Mucosa of descending colon (tissue), 3 donors: ENCODE data around the gene ARAP1. TPM values are rescaled to one million over a fixed set of nuclear protein-coding genes. Genes with fewer than 3 reads are reported as not detected.

Source experiments
- ATAC-seq: fragments of 200-7000 bp; cut with Tn5 transposase; one replicate; pipeline ENCODE4 v1.9.1; 2020; ENCODE audit warnings: mild to moderate bottlenecking, moderate library complexity
- DNase-seq, 3 donors: peaks; one replicate each; pipeline ENCODE4 v3.0.0-alpha.2; 2020
- H3K36me3 ChIP-seq: fragments of 200-600 bp; one replicate; pipeline ENCODE4 v1.8.0; 2021; ENCODE audit warnings: low read depth, mild to moderate bottlenecking
- H3K4me1 ChIP-seq: fragments of 200-600 bp; one replicate; pipeline ENCODE4 v1.8.0; 2021; ENCODE audit warnings: low read depth, mild to moderate bottlenecking
- H3K4me3 ChIP-seq: fragments of 200-600 bp; one replicate; pipeline ENCODE4 v1.8.0; 2021; ENCODE audit warnings: mild to moderate bottlenecking
- H3K9me3 ChIP-seq: fragments of 200-600 bp; one replicate; pipeline ENCODE4 v1.8.0; 2021; ENCODE audit warnings: mild to moderate bottlenecking
- intact Hi-C, 2 donors: fragments of 100-400 bp; cut with DNase I in 1 of 2; cut with micrococcal nuclease in 1 of 2; formaldehyde crosslinking; loops; one replicate each; pipeline versions ENCODE4 v1.11.0 to v1.11.1; 2022; cut with DNase I, micrococcal nuclease
- total RNA-seq, 3 donors: library from RNA; stranded (reverse); fragmentation: NEBNext Ultra II Directional in 2 of 3; extraction: Animal tissue kit (Norgen Biotek cat#: 25700) in 2 of 3; gene quantifications; one replicate each; pipeline versions ENCODE4 v1.2.1 to v1.2.4, GENCODE V29; 2021 to 2023
- TF ChIP-seq, protein P1 (sequence below): fragments of 200-600 bp; IDR thresholded peaks from one replicate; pipeline ENCODE4 v1.8.0; 2022; ENCODE audit warnings: antibody characterized with exemption, mild to moderate bottlenecking
- donor health status: DM: no; HTN: no; CAD: no; lungs with moderate emphysema.
- donor health status: DM: no; HTN: no; CAD: no.
- donor health status: DM: no; HTN: yes; CAD: no.

Gene ARAP1
- total RNA-seq, 3 donors from 2014 or later, result 69.3 to 84.8 (median 84.0) TPM

DNA sequence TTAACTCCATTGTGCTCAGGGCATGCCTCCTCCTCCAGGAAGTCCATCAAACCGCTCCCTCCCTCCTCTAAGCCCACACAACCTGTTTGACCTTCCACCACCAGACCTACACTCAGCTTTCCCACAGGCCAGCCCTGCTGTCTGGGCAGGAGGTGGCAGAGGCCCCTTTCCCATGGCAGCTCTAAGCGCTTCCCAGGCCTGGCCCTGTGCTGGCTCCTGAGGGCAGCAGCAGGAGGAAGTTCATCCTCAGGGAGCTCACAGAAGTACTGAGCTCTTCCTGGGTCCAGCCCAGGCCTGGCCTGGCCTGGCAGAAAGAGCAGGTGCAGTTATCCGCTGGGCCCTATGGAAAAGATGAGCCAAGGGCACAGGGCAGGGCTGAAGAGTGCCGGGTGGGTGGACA, 31.4 kb downstream of the ARAP1 start:
- H3K4me3 ChIP-seq, result no peak overlapping the region
- TF ChIP-seq, protein P1, sequence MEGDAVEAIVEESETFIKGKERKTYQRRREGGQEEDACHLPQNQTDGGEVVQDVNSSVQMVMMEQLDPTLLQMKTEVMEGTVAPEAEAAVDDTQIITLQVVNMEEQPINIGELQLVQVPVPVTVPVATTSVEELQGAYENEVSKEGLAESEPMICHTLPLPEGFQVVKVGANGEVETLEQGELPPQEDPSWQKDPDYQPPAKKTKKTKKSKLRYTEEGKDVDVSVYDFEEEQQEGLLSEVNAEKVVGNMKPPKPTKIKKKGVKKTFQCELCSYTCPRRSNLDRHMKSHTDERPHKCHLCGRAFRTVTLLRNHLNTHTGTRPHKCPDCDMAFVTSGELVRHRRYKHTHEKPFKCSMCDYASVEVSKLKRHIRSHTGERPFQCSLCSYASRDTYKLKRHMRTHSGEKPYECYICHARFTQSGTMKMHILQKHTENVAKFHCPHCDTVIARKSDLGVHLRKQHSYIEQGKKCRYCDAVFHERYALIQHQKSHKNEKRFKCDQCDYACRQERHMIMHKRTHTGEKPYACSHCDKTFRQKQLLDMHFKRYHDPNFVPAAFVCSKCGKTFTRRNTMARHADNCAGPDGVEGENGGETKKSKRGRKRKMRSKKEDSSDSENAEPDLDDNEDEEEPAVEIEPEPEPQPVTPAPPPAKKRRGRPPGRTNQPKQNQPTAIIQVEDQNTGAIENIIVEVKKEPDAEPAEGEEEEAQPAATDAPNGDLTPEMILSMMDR, result no peak
- peak in 1 of 3 donors; percentile 62 for DNase-seq
- intact Hi-C loops, result loop anchor here (5.0 to 10.0 kb wide), 2 partner anchors 72 to 74 kb away; partner anchors contain the start of gene STARD10 (in 2 of the 2)
- peak; percentile 43 for ATAC-seq
- peaks cover 24% of the 10 kb centered on the region for H3K4me1 ChIP-seq
- no peaks in the 10 kb centered on the region for H3K9me3 ChIP-seq
- H3K36me3 ChIP-seq, result no peaks in the 10 kb centered on the region

DNA sequence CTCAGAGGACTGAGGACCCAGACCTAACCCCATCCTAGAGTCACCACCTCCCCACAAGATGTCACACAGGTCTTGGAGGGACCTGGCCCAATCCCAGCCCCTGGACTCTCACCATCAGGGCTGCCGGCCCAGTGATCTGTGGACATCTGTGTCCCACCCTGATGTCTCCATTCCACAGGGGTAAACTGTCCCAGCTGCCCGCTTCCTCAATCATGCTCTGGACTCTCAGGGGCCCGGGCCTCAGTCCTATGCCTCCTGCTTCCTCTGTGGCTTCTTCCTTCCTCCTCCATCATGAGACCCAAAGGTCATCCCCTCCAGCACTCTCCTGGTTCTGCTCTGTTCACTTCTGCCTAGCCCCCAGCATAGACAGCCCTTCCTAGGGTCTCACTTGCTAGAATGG, 32.2 kb downstream of the ARAP1 start:
- TF ChIP-seq, protein P1, result no peak
- Histone ChIP-seq H3K4me3 (no peak overlapping the region), H3K9me3 (no peaks in the 10 kb centered on the region), H3K36me3 (no peaks in the 10 kb centered on the region), H3K4me1 (peaks cover 24% of the 10 kb centered on the region)
- no peak for DNase-seq
- intact Hi-C loops, result loop anchor here (5.0 to 10.0 kb wide), 2 partner anchors 72 to 75 kb away; partner anchors contain the start of gene STARD10 (in 2 of the 2)
- no peak for ATAC-seq

DNA sequence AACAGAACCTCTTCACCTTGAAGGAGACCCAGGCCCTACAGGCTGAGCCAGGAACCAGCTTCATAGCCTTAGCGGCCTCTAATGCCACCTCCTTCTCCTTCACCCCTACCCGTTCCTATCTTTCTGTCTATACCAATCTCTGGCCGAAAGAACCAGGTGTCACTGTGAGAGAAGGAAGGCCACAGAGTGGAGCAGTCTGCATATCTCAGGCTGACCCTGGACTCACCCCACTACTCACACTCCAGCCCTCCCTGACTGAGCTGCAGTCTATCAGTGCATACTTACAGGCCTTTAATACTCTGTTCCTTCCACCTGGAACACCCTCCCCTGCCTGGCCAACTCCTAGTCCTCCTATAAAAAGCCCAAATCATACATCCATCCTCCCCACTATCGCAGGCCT, 32.7 kb downstream of the ARAP1 start:
- Histone ChIP-seq H3K4me3 (no peak overlapping the region), H3K36me3 (no peaks in the 10 kb centered on the region), H3K4me1 (peaks cover 24% of the 10 kb centered on the region), H3K9me3 (no peaks in the 10 kb centered on the region)
- no peak for DNase-seq
- intact Hi-C loops, result no loop called here
- ATAC-seq, result no peak
- TF ChIP-seq, protein P1, result no peak

DNA sequence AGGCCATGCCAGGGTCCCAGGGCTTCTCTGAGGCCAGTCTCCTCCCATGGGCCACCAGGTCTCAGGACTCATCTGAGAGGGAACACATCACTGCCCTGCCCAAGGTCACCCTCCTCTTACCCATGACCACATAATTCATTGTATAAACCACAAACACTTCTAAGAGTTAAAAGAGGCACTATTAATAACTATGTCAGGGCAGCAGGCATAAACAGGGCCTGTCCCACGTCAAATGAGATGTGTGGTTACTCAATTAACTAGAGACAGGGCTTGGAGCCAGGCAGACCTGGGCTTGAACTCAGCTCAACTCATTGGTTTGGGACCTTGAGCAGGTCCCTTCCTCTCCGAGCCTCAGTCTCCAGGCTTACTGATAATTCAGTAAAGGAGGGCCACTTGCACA, 33.1 kb downstream of the ARAP1 start:
- intact Hi-C loops, result no loop called here
- TF ChIP-seq, protein P1, result no peak
- DNase-seq (no peak), ATAC-seq (no peak)
- Histone ChIP-seq H3K4me1 (peaks cover 24% of the 10 kb centered on the region), H3K36me3 (no peaks in the 10 kb centered on the region), H3K4me3 (no peak overlapping the region), H3K9me3 (no peaks in the 10 kb centered on the region)

DNA sequence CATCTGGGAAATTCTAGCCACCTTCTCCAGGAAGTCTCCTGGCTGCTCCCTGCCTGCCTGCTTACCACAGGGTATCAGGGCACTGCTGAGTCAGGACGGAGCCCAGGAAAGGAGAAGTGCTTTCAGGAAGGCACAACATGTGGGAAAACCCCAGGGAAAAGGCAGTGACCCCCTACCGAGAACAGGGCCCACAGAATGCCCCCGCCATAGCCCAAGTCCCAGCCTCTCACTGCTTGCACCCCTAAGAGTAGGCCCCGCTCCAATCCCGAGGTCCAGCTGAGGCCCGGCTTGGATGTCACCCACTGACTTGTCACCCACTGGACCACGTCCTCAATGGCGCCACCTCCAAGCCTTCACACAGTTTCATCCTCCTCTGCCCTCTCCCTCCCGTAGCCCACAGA, 34.1 kb downstream of the ARAP1 start:
- Histone ChIP-seq H3K4me3 (no peak overlapping the region), H3K36me3 (no peaks in the 10 kb centered on the region), H3K4me1 (peaks cover 24% of the 10 kb centered on the region), H3K9me3 (no peaks in the 10 kb centered on the region)
- TF ChIP-seq, protein P1, result no peak
- DNase-seq, result no peak
- ATAC-seq, result no peak
- intact Hi-C loops, result no loop called here
